IPS-18c (cell line): ENCODE results near the gene ZNF566.

Source experiments
- H3K4me3 ChIP-seq: 2 replicates; pipeline ENCODE4 v1.7.0; 2013; ENCODE audit warnings: low read depth, mild to moderate bottlenecking, low read length, moderate library complexity; ENCODE audit not compliant: insufficient read depth
- H3K9me3 ChIP-seq: one replicate; pipeline ENCODE4 v1.6.1; 2013; ENCODE audit warnings: mild to moderate bottlenecking, low read length, moderate library complexity; ENCODE audit not compliant: control insufficient read depth, insufficient read depth

ZNF566 gene

DNA sequence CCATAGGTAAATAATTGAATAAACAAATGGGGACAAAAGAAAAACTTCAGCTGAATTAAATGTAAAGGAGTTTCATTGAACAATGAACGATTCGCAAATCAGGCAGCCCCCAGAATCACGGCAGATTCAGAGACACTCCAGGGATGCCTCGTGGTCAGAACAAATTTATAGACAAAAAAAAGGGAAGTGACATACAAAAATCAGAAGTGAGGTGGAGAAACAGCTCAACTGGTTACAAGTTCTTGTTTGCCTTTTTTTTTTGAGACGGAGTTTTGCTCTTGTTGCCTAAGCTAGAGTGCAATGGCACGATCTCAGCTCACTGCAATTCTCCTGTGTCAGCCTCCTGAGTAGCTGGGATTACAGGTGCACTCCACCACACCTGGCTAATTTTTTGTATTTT, 5.7 kb downstream of the ZNF566 start:
- Histone ChIP-seq H3K4me3 (no peak overlapping the region), H3K9me3 (peaks cover 2% of the 10 kb centered on the region)

DNA sequence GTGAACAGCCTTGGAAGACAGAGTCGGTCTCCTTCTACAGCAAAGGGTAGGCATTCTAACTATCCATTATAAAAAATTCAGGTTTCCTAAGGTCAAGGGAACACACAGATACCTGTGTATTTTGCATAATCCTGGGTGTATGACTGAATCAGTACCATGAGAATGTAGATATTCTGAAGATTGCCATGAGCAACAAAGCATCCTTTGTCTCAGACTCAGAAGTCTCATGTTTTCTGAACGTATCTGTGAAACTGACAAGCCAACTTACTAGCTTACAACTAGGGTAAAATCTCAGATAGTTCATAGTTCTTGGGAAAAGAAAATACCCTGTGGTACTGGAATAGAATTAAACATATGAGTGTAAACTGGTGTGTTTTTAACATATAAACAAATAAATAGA, 6.5 kb downstream of the ZNF566 start:
- Histone ChIP-seq H3K9me3 (peaks cover 2% of the 10 kb centered on the region), H3K4me3 (no peak overlapping the region)

GRCh38 chr19:36460046-36460445, 29.3 kb downstream of the ZNF566 start:
- H3K9me3 ChIP-seq, result peaks cover 2% of the 10 kb centered on the region
- no peak overlapping the region for H3K4me3 ChIP-seq

DNA sequence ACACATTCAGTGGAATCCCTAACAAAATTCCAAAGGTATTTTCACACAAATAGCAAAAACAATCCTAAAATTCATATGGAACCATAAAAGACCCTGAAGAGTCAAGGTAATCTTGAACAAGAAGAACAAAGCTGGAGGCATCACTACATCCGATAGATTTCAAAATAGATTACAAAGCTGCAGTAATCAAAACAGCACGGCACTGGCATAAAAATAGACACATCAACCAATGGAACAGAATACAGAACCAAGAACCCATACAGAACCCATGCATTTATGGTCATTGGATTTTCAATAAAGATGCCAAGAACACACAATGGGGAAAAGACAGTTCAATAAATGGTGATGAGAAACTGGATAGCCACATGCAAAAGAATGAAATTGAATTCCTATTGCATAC, 32.5 kb downstream of the ZNF566 start:
- Histone ChIP-seq H3K9me3 (peaks cover 4% of the 10 kb centered on the region), H3K4me3 (no peak overlapping the region)

DNA sequence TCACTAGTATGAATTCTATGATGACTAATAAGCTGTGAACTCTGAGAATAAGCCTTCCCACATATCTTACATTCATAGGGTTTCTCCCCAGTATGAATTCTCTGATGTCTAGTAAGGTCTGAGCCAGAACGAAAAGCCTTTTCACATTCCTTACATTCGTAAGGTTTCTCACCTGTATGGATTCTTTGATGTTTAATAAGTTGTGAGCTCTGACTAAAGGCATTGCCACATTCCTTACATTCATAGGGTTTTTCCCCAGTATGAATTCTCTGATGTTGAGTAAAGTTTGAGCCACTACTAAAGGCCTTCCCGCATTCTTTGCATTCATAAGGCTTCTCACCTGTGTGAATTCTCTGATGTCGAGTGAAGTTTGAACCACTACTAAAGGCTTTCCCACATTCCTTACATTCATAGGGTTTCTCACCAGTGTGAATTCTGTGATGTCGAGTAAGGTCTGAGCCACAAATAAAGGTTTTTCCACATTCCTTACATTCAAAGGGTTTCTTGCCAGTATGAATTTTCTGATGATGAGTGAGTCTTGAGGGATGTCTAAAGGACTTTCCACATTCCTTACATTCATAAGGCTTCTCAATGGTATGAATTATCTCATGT, 40.2 kb downstream of the ZNF566 start:
- Histone ChIP-seq H3K4me3 (no peak overlapping the region), H3K9me3 (peaks cover 8% of the 10 kb centered on the region)

DNA sequence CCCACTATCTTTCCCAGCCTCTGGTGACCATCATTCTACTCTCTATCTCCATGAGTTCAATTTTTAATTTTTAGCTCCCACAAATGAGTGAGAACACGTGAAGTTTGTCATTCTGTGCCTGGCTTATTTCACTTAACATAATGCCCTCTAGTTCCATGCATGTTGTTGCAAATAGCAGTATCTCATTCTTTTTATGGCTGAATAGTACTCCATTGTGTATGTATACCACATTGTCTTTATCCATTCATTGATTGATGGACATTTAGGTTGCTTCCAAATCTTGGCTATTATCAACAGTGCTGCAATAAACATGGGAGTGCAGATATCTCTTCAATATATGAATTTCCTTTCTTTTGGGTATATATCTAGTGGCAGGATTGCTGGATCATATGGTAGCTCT, 48.0 kb downstream of the ZNF566 start:
- peaks cover 11% of the 10 kb centered on the region for H3K9me3 ChIP-seq
- H3K4me3 ChIP-seq, result no peak overlapping the region

DNA sequence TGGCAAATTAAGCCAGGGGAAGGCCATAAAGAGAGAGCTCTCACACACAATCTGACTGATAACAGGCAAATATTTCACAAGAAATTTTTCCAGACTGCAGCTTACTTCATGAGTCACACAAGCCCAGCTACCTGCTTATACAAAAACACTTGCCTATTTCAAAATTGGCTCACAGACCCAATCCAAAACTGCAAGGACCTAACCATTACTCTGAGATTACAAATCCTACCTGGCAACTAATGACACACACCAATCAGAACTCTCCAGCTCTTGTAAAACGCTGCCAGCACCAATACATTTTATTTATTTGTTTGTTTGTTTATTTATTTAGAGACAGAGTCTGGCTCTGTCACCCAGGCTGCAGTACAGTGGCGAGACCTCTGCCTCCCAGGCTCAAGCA, 52.8 kb downstream of the ZNF566 start:
- Histone ChIP-seq H3K9me3 (peaks cover 2% of the 10 kb centered on the region), H3K4me3 (no peak overlapping the region)

GRCh38 chr19:36423925-36424324, 65.4 kb downstream of the ZNF566 start:
- H3K9me3 ChIP-seq, result peaks cover 2% of the 10 kb centered on the region
- H3K4me3 ChIP-seq, result no peak overlapping the region

DNA sequence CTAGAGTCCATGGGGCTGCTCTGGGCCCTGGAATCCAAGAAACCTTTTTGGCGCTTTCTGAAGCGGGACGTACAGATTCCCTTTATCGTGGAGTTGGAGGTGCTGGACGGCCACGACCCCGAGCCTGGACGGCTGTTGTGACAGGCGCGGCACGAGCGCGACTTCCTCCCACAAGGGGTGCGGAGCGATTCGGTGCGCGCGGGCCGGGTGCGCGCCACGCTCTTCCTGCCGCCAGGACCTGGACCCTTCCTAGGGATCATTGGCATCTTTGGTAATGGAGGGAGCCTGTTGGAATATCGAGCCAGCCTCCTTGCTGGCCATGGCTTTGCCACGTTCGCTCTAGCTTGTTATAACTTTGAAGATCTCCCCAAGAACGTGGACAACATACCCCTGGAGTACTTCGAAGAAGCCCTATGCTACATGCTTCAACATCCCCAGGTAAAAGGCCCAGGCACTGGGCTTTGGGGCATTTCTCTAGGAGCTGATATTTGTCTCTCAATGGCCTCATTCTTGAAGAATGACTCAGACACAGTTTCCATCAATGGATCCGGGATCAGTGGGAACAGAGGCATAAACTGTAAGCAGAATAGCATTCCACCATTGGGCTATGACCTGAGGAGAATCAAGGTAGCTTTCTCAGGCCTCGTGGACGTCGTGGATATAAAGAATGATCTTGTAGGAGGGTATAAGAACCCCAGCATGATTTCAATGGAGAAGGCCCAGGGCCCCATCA, 67.4 kb downstream of the ZNF566 start:
- Histone ChIP-seq H3K9me3 (peaks cover 2% of the 10 kb centered on the region), H3K4me3 (peak overlapping the region; percentile 45)

DNA sequence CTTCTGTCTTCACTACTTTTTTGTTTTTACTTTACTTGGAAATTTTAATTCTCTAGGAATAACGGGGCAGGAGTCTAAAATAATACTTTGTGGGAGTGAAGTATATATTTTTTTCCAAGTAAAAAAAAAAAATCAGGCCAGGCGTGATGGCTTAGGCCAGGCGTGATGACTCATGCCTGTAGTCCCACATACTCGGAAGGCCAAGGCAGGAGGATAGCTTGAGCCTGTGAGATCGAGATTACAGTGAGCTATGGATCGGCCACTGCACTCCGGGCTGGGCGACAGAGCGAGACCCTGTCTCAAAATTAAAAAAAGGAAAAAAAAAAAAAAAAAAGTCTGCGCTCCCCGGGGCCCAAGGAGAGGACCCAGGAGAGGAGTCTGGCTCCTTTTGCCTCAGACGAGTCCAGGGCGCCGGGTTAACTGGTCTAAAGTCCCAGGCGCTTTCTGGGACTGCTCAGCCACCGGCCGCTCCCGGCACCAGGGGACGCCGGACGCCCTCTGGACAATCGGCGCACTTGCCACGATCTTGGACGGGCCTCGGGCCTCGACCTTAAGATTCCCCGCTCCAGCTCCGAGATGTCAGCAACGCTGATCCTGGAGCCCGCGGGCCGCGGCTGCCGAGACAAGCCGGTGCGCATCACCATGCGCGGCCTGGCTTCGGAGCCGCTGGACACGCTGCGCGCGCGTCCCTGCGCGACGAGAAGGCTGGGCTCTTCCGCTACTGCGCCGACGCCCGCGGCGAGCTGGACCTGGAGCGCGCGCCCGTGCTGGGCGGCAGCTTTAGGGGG, 68.2 kb downstream of the ZNF566 start:
- peaks cover 2% of the 10 kb centered on the region for H3K9me3 ChIP-seq
- H3K4me3 ChIP-seq, result peak overlapping the region; percentile 45

DNA sequence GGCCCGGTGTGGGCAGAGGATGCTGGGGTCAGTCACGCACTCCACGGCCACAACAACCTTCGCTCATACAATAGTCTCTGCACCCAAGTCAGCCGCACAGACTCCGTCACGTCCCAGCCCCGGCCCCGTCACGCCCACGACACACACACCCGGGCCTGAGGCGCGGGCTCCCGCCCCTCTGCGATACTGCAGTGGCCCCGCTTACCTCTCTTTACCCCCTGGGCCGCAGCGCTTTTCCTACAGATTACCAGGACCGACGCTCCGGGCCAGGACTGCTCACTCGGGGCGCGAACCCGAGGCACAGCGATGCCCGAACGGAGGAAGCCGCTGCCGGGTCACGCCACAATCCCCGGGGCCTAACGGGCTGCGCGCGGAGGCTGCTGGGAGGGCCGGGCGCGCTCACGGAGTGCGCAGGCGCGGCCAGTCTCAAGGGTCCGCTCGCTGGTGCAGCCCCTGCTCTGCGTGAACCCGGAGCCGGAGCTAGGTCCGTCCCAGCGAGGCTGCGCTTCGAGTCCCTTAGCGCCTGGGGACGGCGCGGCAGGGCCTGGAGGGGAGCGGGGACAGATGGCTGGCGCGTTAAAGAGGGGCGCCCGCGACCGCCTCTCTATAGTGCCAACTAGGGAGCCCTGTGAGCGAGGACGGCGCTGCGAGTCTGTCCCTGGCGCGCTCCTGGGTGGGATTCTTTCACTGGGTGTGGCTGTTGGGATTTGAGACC, 70.9 kb downstream of the ZNF566 start, which contains the start of gene ZFP82:
ZFP82 (minus strand) TSS at position 358 of the 715 bp plus-strand sequence. CDS start 8,855 bp downstream, outside the sequence.
- Histone ChIP-seq H3K9me3 (peaks cover 2% of the 10 kb centered on the region), H3K4me3 (peak within 1 kb of the TSS; percentile 92)

DNA sequence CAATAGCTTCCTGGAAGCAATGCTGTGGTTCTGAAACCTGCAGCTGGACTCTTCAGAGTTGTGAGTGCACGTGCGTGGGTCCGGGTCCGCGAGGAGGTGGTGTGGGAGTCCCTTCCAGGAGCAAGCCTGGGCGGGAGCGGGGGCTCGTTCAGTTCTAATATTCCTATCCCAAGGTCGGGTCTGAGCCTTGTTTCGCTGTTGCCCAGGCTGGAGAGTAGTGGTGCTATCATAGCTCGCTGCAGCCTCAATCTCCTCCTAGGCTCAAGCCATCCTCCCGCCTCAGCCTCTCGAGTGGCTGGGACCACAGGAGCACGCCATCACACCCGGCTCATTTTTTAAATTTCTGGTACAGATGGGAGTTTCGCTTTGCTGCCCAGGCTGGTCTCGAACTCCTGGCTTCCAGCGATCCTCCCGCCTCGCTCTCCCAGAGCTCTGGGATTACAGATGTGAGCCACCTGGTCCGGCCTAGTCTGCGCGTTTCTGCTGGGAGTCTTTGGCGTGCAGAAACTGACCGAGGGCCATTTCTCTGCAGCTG, 71.5 kb downstream of the ZNF566 start:
- H3K4me3 ChIP-seq, result peak overlapping the region; percentile 92

DNA sequence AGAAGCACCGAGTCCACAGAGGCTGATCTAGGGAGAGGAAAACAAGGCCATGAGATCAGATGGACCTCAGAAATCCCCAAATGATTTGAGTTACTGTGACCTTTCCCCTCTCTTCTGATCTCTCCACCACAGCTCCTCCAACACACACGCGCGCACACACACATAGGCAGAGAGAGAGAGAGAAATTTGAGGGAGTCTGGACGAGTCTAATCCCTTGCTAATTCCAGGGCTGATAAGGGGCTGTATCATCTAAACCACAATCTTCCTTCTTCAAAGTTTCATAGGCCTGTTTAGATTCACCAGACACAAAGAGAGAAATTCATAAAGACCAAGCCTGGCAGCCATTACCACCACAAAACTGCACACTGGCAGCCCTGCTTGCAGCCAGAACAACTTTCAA, 79.5 kb downstream of the ZNF566 start:
- no peaks in the 10 kb centered on the region for H3K9me3 ChIP-seq
- H3K4me3 ChIP-seq, result no peak overlapping the region

More for the DNA sequence above, 71.5 kb downstream of the ZNF566 start:
- peaks cover 2% of the 10 kb centered on the region for H3K9me3 ChIP-seq

DNA sequence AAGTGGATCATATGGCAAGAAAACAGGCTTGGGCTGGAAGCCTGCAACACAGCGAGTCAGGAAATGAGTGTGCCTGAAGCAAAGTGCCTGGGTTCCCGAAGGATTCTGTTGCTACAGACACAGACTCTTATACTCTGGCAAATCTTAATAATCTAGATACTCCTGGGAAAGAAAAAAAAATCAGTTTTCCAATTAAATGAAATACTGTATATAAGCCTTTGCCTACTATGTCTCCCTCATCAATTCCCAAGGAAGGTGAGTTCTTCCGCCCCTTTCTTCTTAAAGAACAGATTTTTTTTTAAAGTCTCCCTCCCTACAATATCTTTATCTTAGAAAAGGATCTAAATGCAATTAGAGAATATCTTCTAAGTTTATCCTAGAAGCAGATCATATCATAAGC, 81.3 kb downstream of the ZNF566 start:
- no peak overlapping the region for H3K4me3 ChIP-seq
- no peaks in the 10 kb centered on the region for H3K9me3 ChIP-seq

- H3K9me3 ChIP-seq, result no peaks in the 10 kb centered on the region
- no peak overlapping the region for H3K4me3 ChIP-seq
These were observed 84.9 kb downstream of the ZNF566 start for GRCh38 chr19:36404498-36404897.

DNA sequence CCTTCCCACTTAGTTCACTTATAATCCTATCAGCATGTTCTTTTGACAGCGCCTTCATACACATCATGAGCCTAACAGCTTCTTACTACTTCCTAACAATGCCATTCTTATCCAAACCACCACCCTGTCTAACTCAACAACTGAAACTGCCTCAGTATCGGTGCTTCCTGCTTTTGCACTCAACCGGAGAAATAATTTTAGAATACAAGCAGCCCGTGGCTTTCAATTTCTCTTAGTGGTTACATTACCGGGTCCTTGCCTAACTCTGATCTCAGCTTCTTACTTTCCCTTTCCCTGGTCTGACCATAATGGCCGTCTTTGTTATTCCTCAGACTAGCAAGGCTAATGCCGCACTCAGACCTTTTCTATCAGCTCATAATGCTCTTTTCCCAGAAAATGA, 87.9 kb downstream of the ZNF566 start:
- Histone ChIP-seq H3K9me3 (no peaks in the 10 kb centered on the region), H3K4me3 (no peak overlapping the region)

- H3K9me3 ChIP-seq, result no peaks in the 10 kb centered on the region
- H3K4me3 ChIP-seq, result no peak overlapping the region
These were observed 90.8 kb downstream of the ZNF566 start for GRCh38 chr19:36398571-36398970.
